Measurements from ENCODE around the gene ZNHIT1.

The ZNHIT1 gene

DNA sequence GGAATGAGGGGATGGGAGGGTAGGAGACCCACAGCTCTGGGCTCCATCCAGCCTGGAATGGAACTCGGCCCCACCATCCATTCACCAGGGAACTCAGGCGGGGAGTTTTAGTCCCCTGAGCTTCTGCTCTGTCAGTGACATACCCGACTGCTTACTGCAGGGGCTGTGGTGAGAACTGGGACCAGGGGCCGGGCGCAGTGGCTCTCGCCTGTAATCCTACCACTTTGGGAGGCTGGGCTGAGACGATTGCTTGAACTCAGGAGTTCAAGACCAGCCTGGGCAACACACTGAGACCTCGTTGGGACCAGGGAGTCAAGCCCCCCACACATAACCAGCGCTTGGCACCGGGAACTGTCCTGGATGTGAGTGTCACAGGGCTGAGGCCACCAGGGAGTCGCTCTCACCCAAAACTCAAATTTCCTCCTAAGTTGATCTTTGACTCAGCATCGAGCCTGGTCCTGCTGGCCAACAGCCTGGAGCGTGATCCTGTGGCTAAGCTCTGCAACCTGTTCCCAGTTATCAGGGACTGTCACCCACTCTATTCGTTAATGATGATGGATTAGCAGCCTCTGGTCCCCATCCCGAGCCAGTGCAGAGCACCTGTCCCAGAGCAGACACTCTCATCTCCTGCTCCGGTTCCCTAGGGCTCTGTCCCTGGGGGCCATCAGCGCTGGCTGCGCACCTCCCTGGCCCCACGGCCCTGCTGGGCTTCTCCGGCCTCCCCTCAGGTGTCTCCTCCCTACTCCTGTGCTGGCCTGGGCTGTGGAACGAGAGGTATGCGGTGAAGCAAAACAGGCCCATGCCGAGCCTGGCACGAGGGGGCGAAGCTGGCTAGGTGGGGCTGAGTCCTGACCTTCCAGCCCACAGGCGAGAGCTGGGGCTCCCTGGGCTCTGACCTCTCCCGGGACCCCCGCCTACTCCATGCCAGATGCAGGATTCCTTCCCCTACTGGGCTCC lies 20.5 kb downstream of the ZNHIT1 start:
- Histone ChIP-seq H3K4me2 (peak overlapping the region; percentile 99), H3K4me1 (peaks cover 79% of the 10 kb centered on the region), H4K20me1 (peaks cover 8% of the 10 kb centered on the region; the same call in 1 of the 2 replicates), H3K4me3 (peak overlapping the region; percentile 66), H3K36me3 (peaks cover 52% of the 10 kb centered on the region), H3K9ac (peak overlapping the region; percentile 81), H3K27ac (peak overlapping the region; percentile 89), H3K9me3 (no peaks in the 10 kb centered on the region), H3K27me3 (no peaks in the 10 kb centered on the region)
- no peak for TF ChIP-seq Cebpa-rat (IDR thresholded peaks at IDR 0.05)

DNA sequence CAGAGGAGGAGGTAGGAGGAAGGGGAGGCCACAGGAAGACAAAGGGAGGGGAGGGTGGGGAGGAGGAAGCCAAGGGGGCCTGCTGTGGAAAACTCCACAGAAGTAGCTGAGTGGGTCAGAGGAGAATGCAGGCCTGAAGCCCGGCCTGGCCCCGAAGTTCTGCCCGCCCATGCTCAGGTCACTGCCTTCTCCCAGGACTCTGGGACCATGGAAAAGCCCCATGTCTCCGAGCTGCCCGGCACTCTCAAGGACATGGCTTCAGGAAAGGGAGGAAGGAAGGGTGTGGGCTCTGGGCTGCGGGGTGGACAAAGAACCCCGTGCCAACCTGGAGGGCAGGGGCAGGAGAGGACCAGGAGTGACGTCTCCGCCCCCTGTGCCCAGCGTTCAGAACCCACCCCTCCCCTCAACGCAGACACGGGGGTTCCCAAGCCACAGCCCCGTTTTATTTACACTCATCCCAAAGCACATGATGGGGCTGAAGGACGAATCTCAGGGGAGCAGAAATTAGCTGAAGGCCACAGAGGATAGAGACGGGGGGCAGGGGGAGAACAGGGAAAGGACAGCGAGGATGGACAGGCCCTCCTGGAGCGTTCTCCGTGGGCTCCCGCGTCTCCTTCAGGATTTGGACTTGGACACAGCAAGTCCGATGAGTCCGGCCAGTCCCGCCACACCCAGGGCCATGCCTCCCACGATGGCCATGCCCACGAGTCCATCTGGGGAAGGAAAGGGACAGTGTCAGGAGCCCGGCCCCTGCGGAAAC lies 21.4 kb downstream of the ZNHIT1 start:
- no peaks in the 10 kb centered on the region for H3K9me3 ChIP-seq
- H3K4me3 ChIP-seq = peak overlapping the region; percentile 66
- peaks cover 85% of the 10 kb centered on the region for H3K4me1 ChIP-seq
- TF ChIP-seq Cebpa-rat (IDR thresholded peaks at IDR 0.05) = no peak
- H3K27me3 ChIP-seq = no peaks in the 10 kb centered on the region
- peaks cover 47% of the 10 kb centered on the region for H3K36me3 ChIP-seq
- peak overlapping the region; percentile 99 for H3K4me2 ChIP-seq
- H4K20me1 ChIP-seq = peaks cover 9% of the 10 kb centered on the region; the same call in 1 of the 2 replicates
- peak overlapping the region; percentile 81 for H3K9ac ChIP-seq
- peak overlapping the region; percentile 89 for H3K27ac ChIP-seq

DNA sequence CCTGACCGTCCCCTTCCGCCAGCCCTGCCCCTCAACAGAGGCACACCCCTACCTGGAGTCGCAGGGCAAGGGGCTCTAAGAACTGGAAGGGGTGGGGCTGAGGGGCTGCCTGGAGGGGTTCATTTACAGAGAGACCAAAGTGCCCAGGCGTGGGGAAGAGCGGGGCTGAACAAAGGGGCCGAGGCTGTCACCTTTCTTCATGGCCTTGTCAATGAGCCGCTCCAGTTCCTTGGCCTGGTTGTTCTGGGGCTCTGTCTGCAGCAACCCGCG lies 21.9 kb downstream of the ZNHIT1 start:
- Histone ChIP-seq H3K4me1 (peaks cover 85% of the 10 kb centered on the region), H3K9ac (peak overlapping the region; percentile 81), H4K20me1 (peaks cover 9% of the 10 kb centered on the region; the same call in 1 of the 2 replicates), H3K4me3 (no peak overlapping the region), H3K36me3 (peaks cover 42% of the 10 kb centered on the region), H3K27me3 (no peaks in the 10 kb centered on the region), H3K9me3 (no peaks in the 10 kb centered on the region), H3K27ac (peak overlapping the region; percentile 89), H3K4me2 (peak overlapping the region; percentile 99)
- no peak for TF ChIP-seq Cebpa-rat (IDR thresholded peaks at IDR 0.05)

DNA sequence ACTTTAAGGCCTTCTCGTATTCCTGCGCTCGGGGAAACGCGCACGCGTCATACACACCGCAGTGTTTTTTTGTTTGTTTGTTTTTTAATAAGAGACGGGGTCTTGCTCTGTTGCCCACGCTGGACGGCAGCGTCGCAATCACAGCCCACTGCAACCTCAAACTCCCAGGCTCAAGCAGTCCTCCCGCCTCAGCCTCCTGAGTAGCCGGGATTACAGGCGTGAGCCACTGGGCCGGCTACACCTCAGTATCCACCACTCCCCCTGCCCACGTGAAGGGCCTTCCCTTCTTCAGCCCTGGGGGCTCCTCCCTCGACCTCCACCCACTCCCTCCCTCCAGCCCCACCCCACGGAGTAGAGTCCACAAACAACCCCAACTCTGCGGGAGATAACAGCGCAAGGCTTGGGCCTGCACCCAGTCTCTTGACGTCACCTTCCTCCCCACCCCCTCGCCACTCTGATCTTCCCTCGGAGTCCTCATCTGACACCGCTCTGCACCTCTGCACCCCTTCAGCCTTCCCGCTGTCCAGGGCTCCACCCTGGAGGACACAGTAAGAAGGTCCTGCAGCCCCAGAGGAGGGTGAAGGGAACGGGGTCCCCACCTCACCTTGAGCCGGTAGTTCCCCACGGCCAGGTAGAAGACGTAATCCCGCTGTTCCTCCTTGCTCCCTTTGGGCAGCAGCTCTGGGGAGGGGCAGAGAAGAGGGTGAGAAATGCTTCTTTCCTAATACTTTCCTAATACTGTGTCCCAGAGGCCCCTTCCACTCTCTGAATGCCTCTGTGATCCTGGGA lies 22.5 kb downstream of the ZNHIT1 start:
- Histone ChIP-seq H3K27ac (peak overlapping the region; percentile 89), H4K20me1 (peaks cover 9% of the 10 kb centered on the region; the same call in 1 of the 2 replicates), H3K4me3 (no peak overlapping the region), H3K4me2 (peak overlapping the region; percentile 99), H3K9me3 (no peaks in the 10 kb centered on the region), H3K27me3 (no peaks in the 10 kb centered on the region), H3K4me1 (peaks cover 85% of the 10 kb centered on the region), H3K9ac (no peak overlapping the region), H3K36me3 (peaks cover 38% of the 10 kb centered on the region)
- TF ChIP-seq Cebpa-rat (IDR thresholded peaks at IDR 0.05) = no peak

DNA sequence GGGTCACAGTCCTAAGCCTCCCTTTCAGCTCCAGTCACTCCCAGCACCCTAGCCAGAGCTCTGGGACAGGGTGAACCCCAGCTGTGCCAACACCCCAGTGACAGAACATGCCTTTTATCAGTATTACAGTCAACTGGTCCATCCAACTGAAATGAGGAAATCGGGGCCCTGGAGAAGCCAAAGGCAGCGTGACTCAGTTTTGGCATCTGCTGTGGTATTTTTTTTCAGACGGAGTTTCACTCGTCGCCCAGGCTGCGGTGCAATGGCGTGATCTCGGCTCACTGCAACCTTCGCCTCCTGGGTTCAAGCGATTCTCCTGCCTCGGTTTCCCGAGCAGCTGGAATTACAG lies 23.0 kb downstream of the ZNHIT1 start:
- peaks cover 9% of the 10 kb centered on the region; the same call in 1 of the 2 replicates for H4K20me1 ChIP-seq
- peaks cover 39% of the 10 kb centered on the region for H3K36me3 ChIP-seq
- no peaks in the 10 kb centered on the region for H3K9me3 ChIP-seq
- H3K4me3 ChIP-seq = no peak overlapping the region
- TF ChIP-seq Cebpa-rat (IDR thresholded peaks at IDR 0.05) = no peak
- peaks cover 85% of the 10 kb centered on the region for H3K4me1 ChIP-seq
- no peak overlapping the region for H3K9ac ChIP-seq
- H3K4me2 ChIP-seq = peak overlapping the region; percentile 99; the same call in 1 of the 2 replicates
- peak overlapping the region; percentile 89 for H3K27ac ChIP-seq
- no peaks in the 10 kb centered on the region for H3K27me3 ChIP-seq

GRCh38 chr7:101241443-101242349 lies 23.7 kb downstream of the ZNHIT1 start:
- H4K20me1 ChIP-seq = peaks cover 9% of the 10 kb centered on the region; the same call in 1 of the 2 replicates
- no peak overlapping the region for H3K4me3 ChIP-seq
- H3K9ac ChIP-seq = no peak overlapping the region; the same call in 1 of the 2 replicates
- H3K4me2 ChIP-seq = peak overlapping the region; percentile 99
- H3K27ac ChIP-seq = no peak overlapping the region
- H3K9me3 ChIP-seq = no peaks in the 10 kb centered on the region
- H3K27me3 ChIP-seq = no peaks in the 10 kb centered on the region
- peaks cover 81% of the 10 kb centered on the region for H3K4me1 ChIP-seq
- TF ChIP-seq Cebpa-rat (IDR thresholded peaks at IDR 0.05) = no peak
- peaks cover 46% of the 10 kb centered on the region for H3K36me3 ChIP-seq

GRCh38 chr7:101243646-101244374 lies 25.8 kb downstream of the ZNHIT1 start:
- TF ChIP-seq Cebpa-rat (IDR thresholded peaks at IDR 0.05) = no peak
- no peaks in the 10 kb centered on the region for H3K27me3 ChIP-seq
- H3K36me3 ChIP-seq = peaks cover 63% of the 10 kb centered on the region
- peak overlapping the region; percentile 89 for H3K27ac ChIP-seq
- peaks cover 19% of the 10 kb centered on the region; the same call in 1 of the 2 replicates for H4K20me1 ChIP-seq
- peak overlapping the region; percentile 86 for H3K4me2 ChIP-seq
- H3K4me1 ChIP-seq = peaks cover 67% of the 10 kb centered on the region
- H3K9ac ChIP-seq = peak overlapping the region; percentile 85
- H3K4me3 ChIP-seq = peak overlapping the region; percentile 79
- H3K9me3 ChIP-seq = no peaks in the 10 kb centered on the region

Measured in BLaER1 (cell line).